Measurements from ENCODE around the gene DIP2A. TPM values are rescaled to one million over a fixed set of nuclear protein-coding genes. Genes with fewer than 3 reads are reported as not detected.

The DIP2A gene
- polyA plus RNA-seq, 3 donors = 4.6 to 55.4 (median 6.1) TPM

GRCh38 chr21:46597031-46597430, 138.3 kb downstream of the DIP2A start:
- no peak overlapping the region for H3K27ac Mint-ChIP-seq
- Histone ChIP-seq H3K36me3 (replicated peaks in 1 of 2; ENCODE audit: control insufficient read depth in 1 of 2, insufficient read depth in 2 of 2, low read length in 2 of 2) (no peaks in the 10 kb centered on the region), H3K4me2 (replicated peaks; ENCODE audit: extremely low read depth, low read length, poor library complexity, severe bottlenecking) (no peak overlapping the region), H3K27ac (ENCODE audit: low read depth in 1 of 2, low read length in 2 of 2) (no peak overlapping the region), H3K9me3 (replicated peaks in 1 of 2; ENCODE audit: control insufficient read depth in 1 of 2, insufficient read depth in 1 of 2, low read length in 2 of 2) (peaks cover 14 to 53% of the 10 kb centered on the region in 2 donors), H4K20me1 (ENCODE audit: insufficient read depth, low read length) (no peaks in the 10 kb centered on the region), H3K4me1 (ENCODE audit: control insufficient read depth in 1 of 2, insufficient read depth in 2 of 2, low read length in 2 of 2) (no peaks in the 10 kb centered on the region), H3K79me2 (ENCODE audit: insufficient read depth, low read length) (no peaks in the 10 kb centered on the region), H3K4me3 (replicated peaks in 1 of 3; ENCODE audit: low read depth in 2 of 3, low read length in 3 of 3) (no peak overlapping the region), H3K9ac (ENCODE audit: insufficient read depth, low read length, poor library complexity, severe bottlenecking) (no peak overlapping the region), H2AFZ (ENCODE audit: insufficient read depth, low read depth, low read length, poor library complexity, severe bottlenecking) (no peak overlapping the region), H3K27me3 (ENCODE audit: control insufficient read depth in 2 of 2, insufficient read depth in 2 of 2, low read length in 2 of 2) (no peaks in the 10 kb centered on the region)
- peaks cover 8% of the 10 kb centered on the region for H3K4me1 Mint-ChIP-seq
- DNase-seq = no peak
- peaks cover 19 to 40% (median 32%) of the 10 kb centered on the region in 7 donors for H3K9me3 Mint-ChIP-seq
- TF ChIP-seq, protein P1, sequence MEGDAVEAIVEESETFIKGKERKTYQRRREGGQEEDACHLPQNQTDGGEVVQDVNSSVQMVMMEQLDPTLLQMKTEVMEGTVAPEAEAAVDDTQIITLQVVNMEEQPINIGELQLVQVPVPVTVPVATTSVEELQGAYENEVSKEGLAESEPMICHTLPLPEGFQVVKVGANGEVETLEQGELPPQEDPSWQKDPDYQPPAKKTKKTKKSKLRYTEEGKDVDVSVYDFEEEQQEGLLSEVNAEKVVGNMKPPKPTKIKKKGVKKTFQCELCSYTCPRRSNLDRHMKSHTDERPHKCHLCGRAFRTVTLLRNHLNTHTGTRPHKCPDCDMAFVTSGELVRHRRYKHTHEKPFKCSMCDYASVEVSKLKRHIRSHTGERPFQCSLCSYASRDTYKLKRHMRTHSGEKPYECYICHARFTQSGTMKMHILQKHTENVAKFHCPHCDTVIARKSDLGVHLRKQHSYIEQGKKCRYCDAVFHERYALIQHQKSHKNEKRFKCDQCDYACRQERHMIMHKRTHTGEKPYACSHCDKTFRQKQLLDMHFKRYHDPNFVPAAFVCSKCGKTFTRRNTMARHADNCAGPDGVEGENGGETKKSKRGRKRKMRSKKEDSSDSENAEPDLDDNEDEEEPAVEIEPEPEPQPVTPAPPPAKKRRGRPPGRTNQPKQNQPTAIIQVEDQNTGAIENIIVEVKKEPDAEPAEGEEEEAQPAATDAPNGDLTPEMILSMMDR (IDR thresholded peaks at IDR 0.05) = no peak
- 94% methylated on average over 8 of the region's 8 CpGs for WGBS (ENCODE audit: insufficient coverage)
- intact Hi-C loops (cut with micrococcal nuclease) = no loop called here
- no peak overlapping the region for H3K4me3 Mint-ChIP-seq
- no peaks in the 10 kb centered on the region for H3K27me3 Mint-ChIP-seq (ENCODE audit: low read depth in 3 of 3)
- H3K36me3 Mint-ChIP-seq = peaks cover 0 to 3% of the 10 kb centered on the region in 2 donors

- H3K9me3 Mint-ChIP-seq = peaks cover 18 to 31% (median 26%) of the 10 kb centered on the region in 7 donors
- H3K4me1 Mint-ChIP-seq = peaks cover 14% of the 10 kb centered on the region
- Histone ChIP-seq H3K4me3 (replicated peaks in 1 of 3; ENCODE audit: low read depth in 2 of 3, low read length in 3 of 3) (no peak overlapping the region), H3K27ac (ENCODE audit: low read depth in 1 of 2, low read length in 2 of 2) (no peak overlapping the region), H3K9ac (ENCODE audit: insufficient read depth, low read length, poor library complexity, severe bottlenecking) (no peak overlapping the region), H3K4me2 (replicated peaks; ENCODE audit: extremely low read depth, low read length, poor library complexity, severe bottlenecking) (no peak overlapping the region), H3K27me3 (ENCODE audit: control insufficient read depth in 2 of 2, insufficient read depth in 2 of 2, low read length in 2 of 2) (no peaks in the 10 kb centered on the region), H3K9me3 (replicated peaks in 1 of 2; ENCODE audit: control insufficient read depth in 1 of 2, insufficient read depth in 1 of 2, low read length in 2 of 2) (peaks cover 7 to 44% of the 10 kb centered on the region in 2 donors), H3K79me2 (ENCODE audit: insufficient read depth, low read length) (no peaks in the 10 kb centered on the region), H3K4me1 (ENCODE audit: control insufficient read depth in 1 of 2, insufficient read depth in 2 of 2, low read length in 2 of 2) (no peaks in the 10 kb centered on the region), H3K36me3 (replicated peaks in 1 of 2; ENCODE audit: control insufficient read depth in 1 of 2, insufficient read depth in 2 of 2, low read length in 2 of 2) (no peaks in the 10 kb centered on the region), H4K20me1 (ENCODE audit: insufficient read depth, low read length) (no peaks in the 10 kb centered on the region), H2AFZ (ENCODE audit: insufficient read depth, low read depth, low read length, poor library complexity, severe bottlenecking) (peak overlapping the region; percentile 46)
- peaks cover 0 to 3% of the 10 kb centered on the region in 2 donors for H3K36me3 Mint-ChIP-seq
- intact Hi-C loops (cut with micrococcal nuclease) = no loop called here
- no peak for DNase-seq
- H3K27me3 Mint-ChIP-seq (ENCODE audit: low read depth in 3 of 3) = no peaks in the 10 kb centered on the region
- TF ChIP-seq, protein P1 (IDR thresholded peaks at IDR 0.05) = no peak
- no peak overlapping the region for H3K4me3 Mint-ChIP-seq
- no peak overlapping the region for H3K27ac Mint-ChIP-seq
- 89% methylated on average over 19 of the region's 20 CpGs for WGBS (ENCODE audit: insufficient coverage)
Observed at GRCh38 chr21:46597896-46598343, 139.2 kb downstream of the DIP2A start.
